Measurements from ENCODE around the gene R3HDM4.
"Not testable (repeated sequence)": the region's sequence is repeated elsewhere in the genome, so short reads cannot be mapped to it uniquely, and the experiment has no call there.

The R3HDM4 gene

DNA sequence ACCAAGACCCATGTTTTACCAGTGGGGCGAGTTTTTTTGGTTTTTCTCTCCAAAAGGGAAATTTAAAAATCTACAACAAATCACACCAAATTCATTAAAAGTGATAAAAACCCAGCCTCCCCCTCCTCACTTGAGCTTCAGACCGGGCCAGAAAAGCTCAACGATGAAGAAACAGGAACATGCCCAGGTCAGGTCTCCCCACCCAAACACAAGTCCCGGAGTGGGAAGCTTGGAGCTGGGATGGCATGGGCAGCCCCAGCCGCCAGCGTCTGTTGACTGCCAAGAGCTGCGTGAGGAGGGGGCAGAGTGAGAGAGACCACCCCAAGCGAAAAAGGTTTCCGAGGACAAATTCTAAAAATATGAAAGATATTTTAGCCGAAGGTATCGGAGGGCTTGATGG is 16.0 kb downstream of the R3HDM4 start:
- no peak overlapping the region for H3K4me3 ChIP-seq
- H3K4me1 ChIP-seq = peaks cover 0 to 11% (median 3%) of the 10 kb centered on the region in 4 donors
- no peak overlapping the region for H3K27ac ChIP-seq
- intact Hi-C loops (cut with DNase I; ENCODE audit: low total_unique reads) = no loop called here
- H3K27me3 ChIP-seq = no peaks in the 10 kb centered on the region
- TF ChIP-seq, protein P1, sequence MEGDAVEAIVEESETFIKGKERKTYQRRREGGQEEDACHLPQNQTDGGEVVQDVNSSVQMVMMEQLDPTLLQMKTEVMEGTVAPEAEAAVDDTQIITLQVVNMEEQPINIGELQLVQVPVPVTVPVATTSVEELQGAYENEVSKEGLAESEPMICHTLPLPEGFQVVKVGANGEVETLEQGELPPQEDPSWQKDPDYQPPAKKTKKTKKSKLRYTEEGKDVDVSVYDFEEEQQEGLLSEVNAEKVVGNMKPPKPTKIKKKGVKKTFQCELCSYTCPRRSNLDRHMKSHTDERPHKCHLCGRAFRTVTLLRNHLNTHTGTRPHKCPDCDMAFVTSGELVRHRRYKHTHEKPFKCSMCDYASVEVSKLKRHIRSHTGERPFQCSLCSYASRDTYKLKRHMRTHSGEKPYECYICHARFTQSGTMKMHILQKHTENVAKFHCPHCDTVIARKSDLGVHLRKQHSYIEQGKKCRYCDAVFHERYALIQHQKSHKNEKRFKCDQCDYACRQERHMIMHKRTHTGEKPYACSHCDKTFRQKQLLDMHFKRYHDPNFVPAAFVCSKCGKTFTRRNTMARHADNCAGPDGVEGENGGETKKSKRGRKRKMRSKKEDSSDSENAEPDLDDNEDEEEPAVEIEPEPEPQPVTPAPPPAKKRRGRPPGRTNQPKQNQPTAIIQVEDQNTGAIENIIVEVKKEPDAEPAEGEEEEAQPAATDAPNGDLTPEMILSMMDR (IDR thresholded peaks at IDR 0.05) = no peak
- no peak for DNase-seq
- peaks cover 0 to 48% (median 35%) of the 10 kb centered on the region in 3 donors for H3K36me3 ChIP-seq
- no peaks in the 10 kb centered on the region for H3K9me3 ChIP-seq

DNA sequence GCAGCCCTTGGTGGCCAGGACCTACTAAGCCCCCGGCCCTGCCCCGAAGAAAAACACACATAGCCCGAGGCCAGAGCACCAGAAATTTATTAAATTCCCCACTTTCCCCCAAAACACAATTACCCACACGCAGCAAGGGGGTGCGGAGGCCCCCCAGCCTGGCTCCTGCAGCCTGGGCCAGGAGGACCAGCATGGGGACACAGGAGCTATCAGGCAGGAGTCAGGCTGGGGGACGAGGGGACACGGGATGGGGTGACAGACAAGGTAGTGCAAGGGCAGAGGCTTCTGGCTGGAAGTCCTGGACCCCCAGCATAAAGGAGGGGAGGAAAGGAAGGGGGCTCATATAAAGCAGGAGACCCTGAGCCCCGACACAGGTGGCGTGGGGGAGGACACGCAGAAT is 16.6 kb downstream of the R3HDM4 start:
- H3K36me3 ChIP-seq = peaks cover 0 to 42% (median 29%) of the 10 kb centered on the region in 3 donors
- no peaks in the 10 kb centered on the region for H3K27me3 ChIP-seq
- TF ChIP-seq, protein P1 (IDR thresholded peaks at IDR 0.05) = no peak
- H3K4me3 ChIP-seq = no peak overlapping the region
- no peak overlapping the region for H3K27ac ChIP-seq
- H3K9me3 ChIP-seq = no peaks in the 10 kb centered on the region
- intact Hi-C loops (cut with DNase I; ENCODE audit: low total_unique reads) = no loop called here
- DNase-seq = no peak
- peaks cover 0 to 15% (median 6%) of the 10 kb centered on the region in 4 donors for H3K4me1 ChIP-seq

- TF ChIP-seq, protein P1 (IDR thresholded peaks at IDR 0.05) = no peak
- H3K27ac ChIP-seq = peak within 1 kb of the TSS; percentile 79 to 94
- peaks cover 2 to 47% (median 26%) of the 10 kb centered on the region in 3 donors for H3K36me3 ChIP-seq
- no peaks in the 10 kb centered on the region for H3K27me3 ChIP-seq
- intact Hi-C loops (cut with DNase I; ENCODE audit: low total_unique reads) = no loop called here
- peaks cover 0 to 24% (median 8%) of the 10 kb centered on the region in 4 donors for H3K4me1 ChIP-seq
- peak; percentile 92 to 95 for DNase-seq
- H3K9me3 ChIP-seq = no peaks in the 10 kb centered on the region
- peak within 1 kb of the TSS; percentile 62 to 87 for H3K4me3 ChIP-seq
Observed at GRCh38 chr19:892894-893689, 19.9 kb downstream of the R3HDM4 start, which contains the start of the genes MED16 and RNU6-9. Gene MED16, minus strand, starts transcription at chr19:893187. Its CDS starts 2,056 bp downstream, at chr19:891131. Gene RNU6-9, plus strand, starts transcription at chr19:893484.

GRCh38 chr19:892243-892893 is 20.7 kb downstream of the R3HDM4 start:
- Histone ChIP-seq H3K4me1 (peaks cover 0 to 24% (median 8%) of the 10 kb centered on the region in 4 donors), H3K4me3 (peak overlapping the region; percentile 62 to 87), H3K27me3 (no peaks in the 10 kb centered on the region), H3K9me3 (no peaks in the 10 kb centered on the region), H3K27ac (peak overlapping the region; percentile 79 to 94), H3K36me3 (peaks cover 6 to 48% (median 31%) of the 10 kb centered on the region in 3 donors)
- TF ChIP-seq, protein P1 (IDR thresholded peaks at IDR 0.05) = no peak
- no peak for DNase-seq
- intact Hi-C loops (cut with DNase I; ENCODE audit: low total_unique reads) = no loop called here

DNA sequence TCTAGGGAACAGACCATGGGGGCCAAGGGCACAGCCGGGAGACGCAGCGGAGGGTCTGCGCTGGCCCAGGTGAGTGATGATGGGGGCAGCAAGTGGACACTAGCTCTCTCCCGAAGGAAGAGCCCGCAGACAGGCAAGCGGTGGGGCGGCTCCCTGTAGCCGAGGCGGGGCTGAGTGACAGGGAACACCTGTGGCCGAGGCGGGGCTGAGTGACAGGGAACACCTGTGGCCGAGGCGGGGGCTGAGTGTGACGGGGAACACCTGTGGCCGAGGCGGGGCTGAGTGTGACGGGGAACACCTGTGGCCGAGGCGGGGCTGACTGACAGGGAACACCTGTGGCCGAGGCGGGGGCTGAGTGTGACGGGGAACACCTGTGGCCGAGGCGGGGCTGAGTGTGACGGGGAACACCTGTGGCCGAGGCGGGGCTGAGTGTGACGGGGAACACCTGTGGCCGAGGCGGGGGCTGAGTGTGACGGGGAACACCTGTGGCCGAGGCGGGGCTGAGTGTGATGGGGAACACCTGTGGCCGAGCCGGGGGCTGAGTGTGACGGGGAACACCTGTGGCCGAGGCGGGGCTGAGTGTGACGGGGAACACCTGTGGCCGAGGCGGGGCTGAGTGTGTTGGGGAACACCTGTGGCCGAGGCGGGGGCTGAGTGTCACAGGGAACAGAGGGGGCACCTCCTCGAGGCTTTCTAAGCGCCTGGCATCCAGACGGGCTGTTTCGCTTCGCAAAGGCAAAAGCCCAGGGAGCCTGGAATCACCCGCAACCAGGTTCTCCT is 21.4 kb downstream of the R3HDM4 start:
- Histone ChIP-seq H3K36me3 (peaks cover 6 to 48% (median 33%) of the 10 kb centered on the region in 3 donors), H3K27ac (peak overlapping the region; percentile 79 to 94), H3K4me1 (peaks cover 0 to 24% (median 8%) of the 10 kb centered on the region in 4 donors), H3K4me3 (peak overlapping the region; percentile 62 to 87)
- H3K27me3 ChIP-seq; DNase-seq; intact Hi-C loops (cut with DNase I; ENCODE audit: low total_unique reads); H3K9me3 ChIP-seq: not testable (repeated sequence)

Measured in tibial artery (tissue), 4 donors.